GM20431 (cell line): ENCODE results near the gene SLF2.

Experiments
- in situ Hi-C: fragments of 300-500 bp; cut with MseI, MboI; formaldehyde crosslinking; loops from one replicate; pipeline ENCODE4 v1.15.0; 2020; ENCODE audit warnings: low sequenced_read_pairs; ENCODE audit not compliant: unreplicated experiment

SLF2 gene

GRCh38 chr10:101010329-101010728 is 97.6 kb downstream of the SLF2 start:
- in situ Hi-C loops = no loop called here

- in situ Hi-C loops = no loop called here
These were observed 99.0 kb downstream of the SLF2 start for GRCh38 chr10:101011517-101012423.

- in situ Hi-C loops = no loop called here
These were observed 100.0 kb downstream of the SLF2 start for GRCh38 chr10:101012525-101013364.

GRCh38 chr10:101013365-101013825 is 100.6 kb downstream of the SLF2 start:
- in situ Hi-C loops = no loop called here

- in situ Hi-C loops = no loop called here
These were observed 101.6 kb downstream of the SLF2 start for GRCh38 chr10:101014230-101014884.
